GM18870 (cell line): Measurements from ENCODE around the gene TIMP4.

Experiments
- ATAC-seq: cut with Tn5 transposase; IDR thresholded peaks from one replicate; pipeline ENCODE4 v1.9.1; 2021; ENCODE audit warnings: moderate library complexity; ENCODE audit not compliant: unreplicated experiment

TIMP4 gene

GRCh38 chr3:12107071-12107713 is 51.5 kb downstream of the TIMP4 start:
- ATAC-seq: no peak
